HT-29 (cell line): ENCODE measurements around the gene TLCD1. TPM values are rescaled to one million over a fixed set of nuclear protein-coding genes. Genes with fewer than 3 reads are reported as not detected.

Source experiments
- DNase-seq: peaks from one replicate; pipeline ENCODE4 v3.0.0-alpha.2; 2015; ENCODE audit warnings: low spot score
- total RNA-seq: library from RNA; depleted of rRNA; stranded (reverse); fragments of >200 nt; shearing (Covaris generic); gene quantifications from 2 replicates; pipeline ENCODE4 v1.2.3, GENCODE V29; 2014

TLCD1 gene
- total RNA-seq, 1 experiment from 2014 or later: 44.6 TPM

- no peak for DNase-seq
Measured at GRCh38 chr17:28714281-28714680, 11.8 kb downstream of the TLCD1 start.

DNA sequence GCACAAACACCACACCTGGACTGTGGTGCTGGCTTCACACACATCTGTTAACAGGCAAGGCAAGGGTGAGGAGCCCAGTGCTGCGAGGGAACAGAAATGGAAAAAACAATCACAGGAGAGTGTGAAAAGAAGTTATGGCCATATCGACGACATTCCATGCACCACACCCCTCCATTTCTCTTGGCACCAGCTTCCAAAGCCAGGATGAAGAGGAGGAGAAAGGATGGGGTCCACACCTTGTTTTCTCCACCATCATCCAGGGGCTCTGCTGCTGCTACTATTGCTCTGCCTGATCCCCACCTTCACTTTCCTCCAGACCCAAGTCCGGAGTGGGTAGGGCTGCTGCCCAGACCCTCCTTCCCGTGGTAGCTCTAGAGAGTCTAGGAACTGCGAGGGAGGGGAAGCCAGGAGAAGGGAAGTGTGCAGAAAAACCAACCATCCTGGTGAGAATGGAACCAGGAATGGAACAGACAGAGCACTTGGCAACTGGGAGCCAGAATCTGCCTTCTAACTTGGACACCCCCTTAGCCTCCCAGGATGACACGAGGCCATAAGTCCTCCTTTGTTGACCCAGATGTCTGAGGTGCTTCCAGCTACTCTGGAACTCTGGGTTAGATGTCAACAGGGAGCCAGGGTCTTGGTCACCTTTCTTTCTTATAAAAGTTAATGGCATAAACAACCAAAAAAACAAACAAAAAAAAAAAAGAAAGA is 13.2 kb downstream of the TLCD1 start:
- DNase-seq: no peak

DNA sequence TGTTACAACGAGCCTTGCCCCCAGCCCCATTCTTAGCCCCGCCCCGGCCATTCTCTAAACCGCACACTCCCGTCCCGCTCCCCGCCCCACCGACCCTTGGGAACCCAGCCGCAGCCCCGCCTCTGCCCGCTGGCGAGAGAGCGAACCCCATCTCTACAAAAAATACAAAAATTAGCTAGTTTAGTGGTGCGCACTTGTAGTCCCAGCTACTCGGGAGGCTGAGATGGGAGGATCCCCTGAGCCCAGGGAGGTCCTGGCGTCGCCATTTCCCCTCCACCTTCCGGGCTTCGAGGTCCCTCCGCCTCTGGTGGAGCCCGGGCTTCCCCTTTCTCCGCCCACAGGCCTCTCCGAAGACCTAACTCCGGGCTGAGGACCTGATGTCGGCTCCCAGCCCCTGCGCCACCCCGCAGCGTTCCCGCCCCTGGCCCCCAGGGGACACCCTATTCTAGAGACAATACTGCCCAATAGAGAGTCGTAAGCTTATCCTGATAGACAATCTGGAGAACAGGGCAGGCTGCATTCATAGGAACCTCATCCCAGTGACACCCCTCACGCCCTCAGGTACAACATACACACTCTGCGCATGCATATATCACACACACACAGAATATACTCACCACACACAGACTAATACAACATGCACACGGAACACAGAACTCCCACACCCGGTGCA is 13.9 kb downstream of the TLCD1 start:
- no peak for DNase-seq

- no peak for DNase-seq
Measured at GRCh38 chr17:28711723-28712031, 14.4 kb downstream of the TLCD1 start, which contains the start of gene PROCA1. PROCA1 (minus strand) TSS chr17:28711888; CDS start chr17:28711660, 228 bp downstream.

GRCh38 chr17:28710861-28711722 is 14.9 kb downstream of the TLCD1 start:
- peak; percentile 90 for DNase-seq

DNA sequence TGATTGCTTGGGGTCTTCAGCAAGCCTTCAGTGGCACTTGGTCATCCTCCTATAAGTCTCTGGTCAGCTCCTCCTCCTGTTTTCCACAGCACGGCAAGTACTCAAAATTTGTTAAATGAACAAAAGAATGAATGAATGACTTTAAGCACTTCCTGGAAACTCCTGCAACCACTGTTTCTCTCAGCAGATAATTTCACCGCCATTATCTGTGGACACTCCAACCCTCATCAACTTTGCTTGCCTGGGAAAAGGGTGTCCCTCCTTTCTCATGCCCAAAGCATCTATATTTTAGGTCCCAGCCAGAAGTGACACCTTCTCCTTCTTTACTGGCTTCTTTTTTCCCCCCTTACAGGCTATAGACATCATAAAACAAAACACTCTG is 18.7 kb downstream of the TLCD1 start:
- DNase-seq: no peak

GRCh38 chr17:28706471-28707338 is 19.3 kb downstream of the TLCD1 start:
- DNase-seq: no peak

DNA sequence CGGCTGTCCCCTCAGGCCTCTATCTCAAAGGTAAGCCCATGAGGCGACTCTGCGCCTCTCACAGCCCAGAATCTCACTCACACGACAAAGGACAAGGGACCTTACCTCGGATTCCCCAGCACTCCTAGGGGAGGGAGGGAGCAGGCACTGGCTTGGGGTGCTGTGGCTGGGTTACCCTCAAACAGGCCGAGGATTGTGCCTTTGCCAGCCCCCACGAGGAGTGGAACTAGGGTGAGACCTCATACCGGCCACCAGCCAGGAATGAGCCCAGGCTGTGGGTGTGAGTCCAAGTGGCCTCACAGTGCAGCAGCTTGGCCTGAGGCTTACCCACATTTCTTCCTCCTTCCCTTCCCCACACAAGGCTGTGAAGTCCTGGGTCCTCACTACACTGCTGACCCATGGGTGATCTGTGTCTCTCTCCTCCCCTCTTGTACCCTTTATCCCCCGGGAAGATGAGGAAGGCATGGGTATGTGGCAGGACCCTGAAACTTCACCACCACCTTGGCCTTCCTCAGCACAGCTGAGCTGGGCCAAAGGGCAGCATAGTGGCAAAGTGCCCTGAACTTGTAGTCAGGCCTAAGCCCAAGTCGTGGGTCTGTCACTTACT is 20.2 kb downstream of the TLCD1 start:
- DNase-seq: no peak

GRCh38 chr17:28705074-28705659 is 20.9 kb downstream of the TLCD1 start:
- DNase-seq: no peak

GRCh38 chr17:28704219-28704858 is 21.7 kb downstream of the TLCD1 start:
- DNase-seq: no peak

DNA sequence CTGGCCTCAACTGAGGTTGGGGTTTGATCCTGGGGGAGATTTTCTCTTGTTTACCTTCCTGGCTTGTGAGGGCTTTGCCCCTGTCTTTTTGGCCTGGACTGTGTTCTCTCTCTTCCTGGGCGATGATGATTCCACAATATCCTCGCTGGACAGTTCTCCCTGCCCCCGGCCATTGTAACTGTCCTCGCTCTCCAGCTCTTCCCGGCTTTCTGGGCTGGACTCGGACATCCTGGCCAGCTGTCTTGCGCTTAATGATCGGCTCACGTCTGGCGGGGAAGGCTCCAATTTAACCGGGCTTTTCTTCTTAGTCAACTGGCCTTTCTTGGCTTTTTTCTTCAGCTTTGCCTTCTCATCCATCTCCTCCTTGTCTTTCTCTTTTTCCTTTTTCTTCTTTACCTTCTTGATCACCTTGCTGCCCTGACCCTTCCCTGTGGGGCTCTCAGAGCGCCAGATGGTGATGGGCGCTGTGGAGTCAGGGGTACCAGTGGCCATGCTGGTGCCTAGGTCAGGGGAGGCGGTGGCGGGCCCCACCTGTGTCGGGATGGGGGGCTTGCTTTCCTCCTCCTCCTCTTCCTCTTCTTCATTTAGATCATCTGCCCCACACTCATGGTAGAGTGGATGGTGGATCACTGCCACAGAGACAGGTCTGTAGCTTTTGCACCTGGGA is 22.3 kb downstream of the TLCD1 start:
- no peak for DNase-seq

DNA sequence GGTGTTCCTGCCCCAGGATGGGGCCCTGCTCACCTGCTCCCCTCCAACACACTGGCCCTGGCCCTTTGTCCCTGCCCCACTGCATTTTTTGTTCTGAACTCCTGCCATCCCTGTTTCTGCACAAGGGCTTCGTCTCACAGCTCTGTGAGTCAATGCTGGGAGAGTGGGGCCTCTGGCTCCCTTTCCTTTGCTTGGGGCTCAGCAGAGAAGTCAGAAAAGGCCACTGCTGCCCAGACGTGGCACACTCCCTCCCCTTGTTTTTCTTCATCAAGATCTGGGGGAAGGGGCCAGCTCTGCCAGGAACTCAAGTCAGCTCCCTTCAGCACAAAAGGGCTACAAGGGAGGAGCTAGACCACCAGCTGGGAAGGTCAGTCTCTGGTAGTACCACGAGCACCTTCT is 23.3 kb downstream of the TLCD1 start:
- no peak for DNase-seq

GRCh38 chr17:28702026-28702751 is 23.8 kb downstream of the TLCD1 start:
- DNase-seq: no peak

DNA sequence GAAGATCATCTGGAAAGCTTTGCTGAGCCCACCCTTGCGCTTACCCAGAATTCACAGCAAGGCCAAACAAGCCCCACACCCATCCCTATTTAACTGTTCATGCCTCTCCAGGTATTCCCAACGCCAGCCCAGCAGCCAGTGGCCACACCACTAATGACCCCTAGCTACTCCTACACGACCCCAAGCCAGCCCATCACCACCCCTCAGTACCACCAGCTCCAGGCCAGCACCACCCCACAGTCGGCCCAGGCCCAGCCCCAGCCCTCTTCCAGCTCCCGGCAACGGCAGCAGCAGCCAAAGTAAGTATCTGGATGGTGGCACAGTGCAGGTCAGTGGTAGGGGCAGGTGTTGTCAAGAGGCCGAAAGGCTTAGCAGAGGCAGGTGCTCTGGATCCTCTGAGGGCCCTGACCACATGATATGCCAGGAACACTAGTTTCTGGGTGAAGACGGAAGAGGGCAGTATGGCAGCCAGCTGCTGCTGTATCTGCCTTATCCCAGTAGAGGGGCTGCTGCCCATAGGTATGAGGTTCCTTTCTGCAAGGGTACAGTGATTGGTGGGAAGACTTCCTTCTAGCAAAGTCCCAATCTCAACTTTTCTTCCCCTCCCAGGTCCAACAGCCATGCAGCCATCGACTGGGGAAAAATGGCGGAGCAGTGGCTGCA is 25.1 kb downstream of the TLCD1 start:
- DNase-seq: no peak

DNA sequence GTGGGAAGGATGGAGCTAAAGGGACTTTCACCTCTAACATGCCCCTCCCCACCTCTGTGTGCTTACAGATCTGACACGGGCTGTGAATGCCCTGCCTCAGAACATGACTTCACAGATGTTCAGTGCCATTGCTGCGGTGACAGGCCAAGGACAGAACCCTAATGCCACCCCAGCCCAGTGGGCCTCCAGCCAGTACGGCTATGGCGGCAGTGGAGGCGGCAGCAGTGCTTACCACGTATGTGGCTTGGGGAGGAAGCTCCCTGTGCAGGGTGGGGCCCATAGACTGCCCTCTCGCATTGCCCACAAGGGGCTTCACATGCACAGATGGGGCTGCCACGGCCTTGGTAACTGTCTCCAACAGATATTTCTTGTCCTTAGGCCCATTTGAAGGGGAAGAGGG is 25.8 kb downstream of the TLCD1 start:
- no peak for DNase-seq

GRCh38 chr17:28698253-28698941 is 27.6 kb downstream of the TLCD1 start:
- DNase-seq: peak; percentile 95

GRCh38 chr17:28693869-28694268 is 32.2 kb downstream of the TLCD1 start:
- no peak for DNase-seq

DNA sequence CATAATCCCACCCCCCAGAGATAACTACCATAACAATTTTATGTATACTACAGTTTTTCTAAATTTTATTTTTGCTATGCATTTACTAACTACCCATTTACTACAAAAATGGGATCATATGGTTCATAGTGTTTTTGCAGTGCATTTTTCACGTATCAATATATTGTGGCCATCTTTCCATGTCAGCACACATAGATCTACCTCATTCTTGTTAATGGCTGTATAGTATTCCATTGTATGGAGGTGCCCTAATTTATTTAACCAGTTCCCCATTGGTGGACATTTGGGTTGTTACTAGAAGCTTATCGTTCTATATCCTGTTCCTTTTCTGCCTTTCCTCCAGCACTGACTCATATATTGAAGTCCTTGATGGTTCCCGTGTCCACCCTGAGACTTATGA is 37.0 kb downstream of the TLCD1 start:
- no peak for DNase-seq
